Uterus (tissue), 2 donors: ENCODE measurements around the gene IL23R.

ENCODE experiments used
- CTCF ChIP-seq, 4 experiments: fragments of 200-600 bp in 2 of 4; fragments of 450-650 bp in 2 of 4; sonication (generic) in 2 of 4; IDR thresholded peaks; one replicate each; pipeline ENCODE4 v1.5.1; 2016 to 2019; ENCODE audit warnings: antibody characterized with exemption in 4 of 4, mild to moderate bottlenecking in 2 of 4, moderate library complexity in 1 of 4
- POLR2A ChIP-seq, 2 donors: fragments of 450-650 bp; IDR thresholded peaks; one replicate each; pipeline ENCODE4 v1.6.1; 2016; ENCODE audit warnings: antibody characterized with exemption in 2 of 2, mild to moderate bottlenecking in 1 of 2, moderate library complexity in 1 of 2

- TF ChIP-seq CTCF (IDR thresholded peaks at IDR 0.05) (no peak), POLR2A (IDR thresholded peaks at IDR 0.05) (no peak)
Observed at GRCh38 chr1:67299296-67299695, 133.0 kb downstream of the IL23R start.
